ENCODE measurements around the gene MTAP.

The MTAP gene

GRCh38 chr9:21968331-21969010 lies 166.0 kb downstream of the MTAP start:
- peaks cover 26% of the 10 kb centered on the region for H3K36me3 ChIP-seq
- H3K27me3 ChIP-seq (ENCODE audit: insufficient read depth, low read depth, severe bottlenecking): no peaks in the 10 kb centered on the region
- no peak overlapping the region for H3K4me3 ChIP-seq (ENCODE audit: low read depth, low read length)
- H3K27ac ChIP-seq: no peak overlapping the region
- no peak for TF ChIP-seq CTCF (IDR thresholded peaks at IDR 0.05; ENCODE audit: low read depth, low read length)
- DNase-seq: no peak
- H3K9me3 ChIP-seq (ENCODE audit: severe bottlenecking): no peaks in the 10 kb centered on the region

GRCh38 chr9:21969011-21969940 lies 166.8 kb downstream of the MTAP start:
- no peaks in the 10 kb centered on the region for H3K9me3 ChIP-seq (ENCODE audit: severe bottlenecking)
- no peak for DNase-seq
- no peaks in the 10 kb centered on the region for H3K27me3 ChIP-seq (ENCODE audit: insufficient read depth, low read depth, severe bottlenecking)
- no peak overlapping the region for H3K4me3 ChIP-seq (ENCODE audit: low read depth, low read length)
- no peak for TF ChIP-seq CTCF (IDR thresholded peaks at IDR 0.05; ENCODE audit: low read depth, low read length)
- H3K36me3 ChIP-seq: peaks cover 26% of the 10 kb centered on the region
- H3K27ac ChIP-seq: no peak overlapping the region

DNA sequence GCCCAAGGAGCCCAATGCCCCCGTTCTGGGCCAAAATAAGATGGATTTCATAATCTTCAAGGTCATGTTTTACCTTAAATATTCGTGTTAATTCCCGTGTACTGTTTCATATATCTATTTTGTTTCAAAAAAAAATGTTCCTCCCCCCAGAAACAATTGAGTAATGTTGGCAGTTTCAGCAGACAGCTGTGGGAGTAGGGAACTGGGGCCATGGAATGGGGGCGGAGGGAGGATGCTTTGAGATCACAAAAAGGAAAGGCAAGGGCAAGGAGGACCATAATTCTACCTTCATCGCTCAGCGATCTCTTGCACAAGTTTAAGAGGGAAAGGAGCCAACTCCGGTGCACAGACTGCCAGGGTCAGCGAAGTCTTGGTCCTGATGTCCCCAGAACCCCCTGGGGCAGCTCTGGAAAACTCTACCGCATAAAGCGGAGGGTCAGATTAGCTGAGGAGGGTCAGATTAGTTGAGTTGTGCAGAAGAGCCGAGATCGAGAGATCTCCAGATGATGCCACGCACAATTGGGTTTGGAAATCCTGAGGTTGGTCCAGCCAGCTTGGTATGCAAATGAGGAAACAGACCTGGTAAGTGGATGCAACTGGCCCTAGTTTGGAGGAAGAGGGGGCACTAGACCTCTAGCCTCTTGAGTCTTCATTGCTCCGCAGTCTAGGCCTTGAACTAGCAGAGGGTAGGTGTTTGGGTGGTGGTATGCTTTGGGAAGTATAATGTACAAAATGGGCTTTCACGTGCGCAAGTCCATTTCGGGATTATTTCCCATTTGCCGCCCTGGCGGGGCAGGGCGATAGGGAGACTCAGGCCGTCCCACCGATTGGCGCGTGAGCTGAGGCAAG lies 167.7 kb downstream of the MTAP start:
- no peak overlapping the region for H3K4me3 ChIP-seq (ENCODE audit: low read depth, low read length)

GRCh38 chr9:21970800-21971640 lies 168.6 kb downstream of the MTAP start:
- Histone ChIP-seq H3K27ac (no peak overlapping the region), H3K36me3 (peaks cover 26% of the 10 kb centered on the region), H3K27me3 (ENCODE audit: insufficient read depth, low read depth, severe bottlenecking) (no peaks in the 10 kb centered on the region), H3K4me3 (ENCODE audit: low read depth, low read length) (no peak overlapping the region), H3K9me3 (ENCODE audit: severe bottlenecking) (no peaks in the 10 kb centered on the region)
- DNase-seq: no peak
- no peak for TF ChIP-seq CTCF (IDR thresholded peaks at IDR 0.05; ENCODE audit: low read depth, low read length)

More for the DNA sequence above, 167.7 kb downstream of the MTAP start:
- DNase-seq: no peak
- Histone ChIP-seq H3K27ac (no peak overlapping the region), H3K36me3 (peaks cover 26% of the 10 kb centered on the region), H3K27me3 (ENCODE audit: insufficient read depth, low read depth, severe bottlenecking) (no peaks in the 10 kb centered on the region), H3K9me3 (ENCODE audit: severe bottlenecking) (no peaks in the 10 kb centered on the region)
- no peak for TF ChIP-seq CTCF (IDR thresholded peaks at IDR 0.05; ENCODE audit: low read depth, low read length)

- no peaks in the 10 kb centered on the region for H3K27me3 ChIP-seq (ENCODE audit: insufficient read depth, low read depth, severe bottlenecking)
- no peak overlapping the region for H3K27ac ChIP-seq
- H3K36me3 ChIP-seq: peaks cover 23% of the 10 kb centered on the region
- no peaks in the 10 kb centered on the region for H3K9me3 ChIP-seq (ENCODE audit: severe bottlenecking)
- H3K4me3 ChIP-seq (ENCODE audit: low read depth, low read length): no peak overlapping the region
- TF ChIP-seq CTCF (IDR thresholded peaks at IDR 0.05; ENCODE audit: low read depth, low read length): no peak
- no peak for DNase-seq
Measured at GRCh38 chr9:21972361-21972760, 169.9 kb downstream of the MTAP start.
